HG03457 (cell line): ENCODE results near the gene CHRNG.
"Not testable (repeated sequence)": the region's sequence is repeated elsewhere in the genome, so short reads cannot be mapped to it uniquely, and the experiment has no call there.

Experiments
- ATAC-seq: cut with Tn5 transposase; IDR thresholded peaks from one replicate; pipeline ENCODE4 v1.9.1; 2021; ENCODE audit warnings: moderate number of reproducible peaks; ENCODE audit not compliant: unreplicated experiment

CHRNG gene

GRCh38 chr2:232527905-232528470, 11.5 kb upstream of the CHRNG start:
- no peak for ATAC-seq

- no peak for ATAC-seq
Observed at GRCh38 chr2:232528746-232529460, 10.6 kb upstream of the CHRNG start.

GRCh38 chr2:232529806-232530547, 9.5 kb upstream of the CHRNG start:
- no peak for ATAC-seq

GRCh38 chr2:232530626-232531260, 8.7 kb upstream of the CHRNG start:
- ATAC-seq: no peak

- no peak for ATAC-seq
Observed at GRCh38 chr2:232532419-232532818, 7.1 kb upstream of the CHRNG start.

GRCh38 chr2:232532821-232533220, 6.7 kb upstream of the CHRNG start:
- ATAC-seq: not testable (repeated sequence)

- no peak for ATAC-seq
Observed at GRCh38 chr2:232533944-232534710, 5.4 kb upstream of the CHRNG start.

GRCh38 chr2:232534940-232535651, 4.4 kb upstream of the CHRNG start:
- ATAC-seq: no peak

- ATAC-seq: no peak
Observed at GRCh38 chr2:232535761-232536530, 3.5 kb upstream of the CHRNG start.

- no peak for ATAC-seq
Observed at GRCh38 chr2:232537079-232537478, 2.4 kb upstream of the CHRNG start.

GRCh38 chr2:232537499-232537898, 2.0 kb upstream of the CHRNG start:
- ATAC-seq: no peak

- no peak for ATAC-seq
Observed at GRCh38 chr2:232538671-232539070, 821 bp upstream of the CHRNG start.

- ATAC-seq: no peak
Observed at GRCh38 chr2:232540441-232541041, 1.0 kb downstream of the CHRNG start.

- ATAC-seq: no peak
Observed at GRCh38 chr2:232541195-232541960, 1.9 kb downstream of the CHRNG start.

- no peak for ATAC-seq
Observed at GRCh38 chr2:232541961-232542714, 2.6 kb downstream of the CHRNG start.

GRCh38 chr2:232542715-232543467, 3.4 kb downstream of the CHRNG start:
- ATAC-seq: no peak

GRCh38 chr2:232543491-232543890, 4.0 kb downstream of the CHRNG start:
- no peak for ATAC-seq
